Middle frontal gyrus (tissue), 1 donor: Measurements from ENCODE around the gene CLEC3A.
"Not testable (repeated sequence)": the region's sequence is repeated elsewhere in the genome, so short reads cannot be mapped to it uniquely, and the experiment has no call there.

Source experiments
- DNase-seq: peaks from one replicate; pipeline ENCODE4 v3.0.0-alpha.2; 2015; ENCODE audit warnings: low spot score; ENCODE audit errors: extremely low spot score

CLEC3A gene

GRCh38 chr16:78028018-78028417, 5.7 kb downstream of the CLEC3A start:
- DNase-seq = no peak

DNA sequence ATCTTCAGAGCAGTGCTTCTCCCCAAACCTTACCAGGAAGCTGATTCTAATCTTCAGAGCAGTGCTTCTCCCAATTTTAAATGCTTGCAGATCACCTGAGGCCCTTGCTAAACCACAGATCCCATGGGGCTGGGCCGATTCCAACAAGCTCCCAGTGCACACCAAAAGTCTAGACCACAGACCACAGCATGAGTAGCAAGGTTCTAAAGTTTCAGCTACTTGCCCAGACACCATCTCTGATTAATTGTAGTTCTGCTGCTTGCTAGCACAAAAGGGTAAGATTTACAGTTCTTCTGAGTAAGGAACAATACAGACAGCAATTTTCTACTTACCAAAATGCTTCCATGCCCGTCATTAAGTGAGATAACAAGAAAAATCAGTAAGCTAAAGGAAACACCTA, 12.2 kb downstream of the CLEC3A start:
- no peak for DNase-seq

GRCh38 chr16:78035012-78035411, 12.7 kb downstream of the CLEC3A start:
- DNase-seq = no peak

DNA sequence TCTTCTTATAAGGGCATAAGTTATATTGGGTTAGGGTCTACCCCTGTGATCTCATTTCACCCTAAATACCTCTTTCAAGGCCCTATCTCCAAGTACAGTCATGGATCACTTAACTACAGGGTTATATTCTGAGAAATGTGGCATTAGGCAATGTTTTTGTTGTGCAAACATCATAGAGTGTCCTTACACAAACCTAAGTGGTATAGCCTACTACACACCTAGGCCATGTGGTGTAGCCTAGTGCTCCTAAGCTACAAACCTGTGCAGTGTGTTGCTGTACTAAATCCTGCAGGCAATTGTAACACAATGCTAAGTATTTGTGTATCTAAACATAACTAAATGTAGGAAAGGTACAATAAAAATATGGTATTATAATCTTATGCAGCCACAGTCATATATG, 18.0 kb downstream of the CLEC3A start:
- DNase-seq = no peak

DNA sequence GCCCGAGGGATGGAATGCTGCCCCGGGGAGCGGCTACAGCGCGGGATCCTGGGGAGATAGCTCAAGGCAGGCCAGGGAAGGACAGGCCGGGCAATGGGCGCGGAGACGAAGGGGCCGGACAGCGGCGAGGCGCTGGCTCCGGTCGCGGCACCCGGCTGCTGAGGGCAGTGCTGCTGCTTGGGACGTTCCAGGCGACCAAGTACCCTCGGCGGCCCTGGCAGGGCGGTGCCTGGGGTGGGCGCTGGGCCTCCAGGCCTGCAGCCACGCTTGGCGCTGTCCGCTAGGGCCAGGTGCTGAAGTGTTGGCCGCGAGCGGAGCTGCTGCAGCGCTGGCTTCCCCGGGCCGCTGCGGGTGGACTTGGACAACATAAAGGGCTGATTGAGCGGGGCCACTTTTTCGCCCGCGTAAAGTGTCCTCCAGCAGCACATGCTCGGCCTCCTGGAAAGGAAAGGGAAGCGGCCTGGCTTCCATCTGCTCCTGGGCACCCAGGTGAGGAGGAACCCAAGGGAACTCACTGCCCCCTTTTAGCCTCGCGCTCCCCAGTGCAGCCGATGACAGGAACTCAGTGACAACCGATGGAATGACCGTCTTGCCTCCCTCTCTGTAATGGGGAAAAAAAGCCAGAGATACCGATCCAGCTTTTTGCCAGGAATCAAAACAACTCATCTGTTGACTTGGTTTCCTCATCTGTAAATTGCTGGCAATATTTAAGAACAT, 23.7 kb downstream of the CLEC3A start:
- DNase-seq = peak; percentile 10

DNA sequence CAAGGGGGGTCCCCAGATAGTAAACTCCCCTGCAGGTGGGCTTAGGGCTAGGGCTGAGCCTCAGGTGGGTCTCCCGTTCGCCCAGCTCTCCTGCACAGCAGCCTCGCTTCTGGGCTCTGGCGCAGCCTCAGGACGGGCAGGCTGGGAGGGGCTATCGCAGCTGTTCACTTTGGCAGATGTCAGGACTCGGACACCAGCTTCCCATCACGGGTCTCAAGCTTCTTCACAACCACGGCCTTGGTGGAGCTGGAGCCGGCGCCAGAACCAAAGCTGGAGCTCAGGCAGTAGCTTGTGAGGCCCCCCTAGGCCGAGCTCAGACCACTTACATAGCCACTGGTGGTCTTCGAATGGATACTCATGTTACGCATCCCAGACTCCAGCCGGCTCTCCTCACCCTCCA, 26.0 kb downstream of the CLEC3A start:
- no peak for DNase-seq

DNA sequence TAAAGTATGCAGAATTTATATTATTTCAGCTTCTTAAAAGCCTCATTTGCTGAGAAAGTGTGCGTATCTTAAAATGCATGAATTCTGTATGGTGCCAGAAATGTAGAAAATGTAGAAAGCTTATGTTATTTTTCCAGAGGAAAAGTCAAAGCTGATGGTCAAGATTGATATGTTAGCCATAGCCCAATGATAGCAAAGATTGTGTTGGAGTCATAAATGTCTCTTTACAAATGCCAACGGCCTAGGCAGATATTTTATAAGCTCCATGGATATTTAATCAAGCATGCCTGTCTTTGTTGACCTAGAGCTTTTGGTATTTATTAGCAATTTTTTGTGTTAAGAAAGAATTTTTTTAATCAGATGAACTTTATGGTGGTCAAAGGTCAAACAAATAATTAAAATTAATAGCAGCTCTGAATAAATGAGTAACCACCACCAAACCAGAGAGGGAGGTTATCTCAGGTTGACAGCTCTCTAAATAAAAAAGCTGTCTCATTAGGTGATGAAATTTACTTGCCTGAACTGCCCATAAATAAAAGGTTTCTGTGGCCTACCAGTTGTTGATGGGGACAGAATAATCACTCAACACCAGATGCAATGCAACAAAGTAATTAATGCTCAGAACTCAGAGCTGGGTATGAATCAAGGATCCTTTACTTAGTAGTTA, 28.5 kb downstream of the CLEC3A start:
- no peak for DNase-seq

DNA sequence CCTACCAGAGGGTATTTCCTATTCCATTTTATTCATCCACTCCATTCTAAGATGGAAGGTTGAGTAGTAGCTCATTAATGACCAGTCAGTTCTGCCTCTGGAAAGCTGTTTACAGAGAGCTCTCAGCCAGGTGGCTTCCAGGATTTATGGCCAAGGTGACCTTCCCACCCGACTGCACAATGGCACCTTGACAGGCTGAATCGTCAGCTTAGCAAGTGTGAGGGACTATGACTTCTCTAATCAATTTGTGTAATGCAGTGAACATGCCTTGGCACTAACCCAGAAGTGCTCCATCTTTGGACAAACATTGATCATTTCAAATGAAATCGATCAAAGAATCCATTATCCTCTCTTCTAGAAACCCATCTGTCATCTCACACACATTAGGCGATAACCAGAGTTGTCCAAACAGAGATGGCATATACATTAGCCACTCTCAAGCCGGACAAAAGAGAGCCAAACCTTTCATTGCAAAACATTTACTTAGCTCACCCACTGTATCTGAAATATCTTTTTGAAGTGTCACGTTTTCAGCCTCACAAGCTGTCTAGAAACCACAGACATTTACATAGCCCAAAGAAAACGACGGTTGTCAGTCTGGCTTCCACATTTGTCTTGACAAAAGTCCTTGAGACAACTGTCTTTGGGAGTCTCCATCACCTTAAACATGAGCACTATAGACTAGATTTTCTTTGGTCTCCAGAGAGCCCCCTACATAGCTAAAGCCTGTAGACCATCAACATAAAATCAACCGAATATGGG, 35.6 kb downstream of the CLEC3A start:
- DNase-seq = no peak

GRCh38 chr16:78059806-78060205, 37.5 kb downstream of the CLEC3A start:
- DNase-seq = not testable (repeated sequence)

DNA sequence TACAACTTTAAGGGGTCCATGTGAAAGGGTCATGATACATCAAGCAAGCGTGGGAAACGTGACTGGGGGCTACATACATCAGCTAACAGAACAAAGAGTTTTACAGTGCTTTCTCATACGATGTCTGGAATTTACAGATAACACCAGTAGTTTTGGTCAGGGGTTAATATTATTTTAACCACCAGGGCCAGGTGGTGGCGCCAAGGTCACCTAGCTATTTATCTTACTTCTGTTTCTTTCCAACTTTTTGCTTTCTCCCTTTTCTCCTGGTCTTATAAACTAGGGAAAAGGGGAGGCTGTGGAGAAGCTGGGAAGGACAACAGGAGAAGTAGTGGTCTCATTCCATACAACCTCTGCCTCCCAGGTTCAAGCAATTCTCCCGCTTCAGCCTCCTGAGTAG, 37.9 kb downstream of the CLEC3A start:
- no peak for DNase-seq

DNA sequence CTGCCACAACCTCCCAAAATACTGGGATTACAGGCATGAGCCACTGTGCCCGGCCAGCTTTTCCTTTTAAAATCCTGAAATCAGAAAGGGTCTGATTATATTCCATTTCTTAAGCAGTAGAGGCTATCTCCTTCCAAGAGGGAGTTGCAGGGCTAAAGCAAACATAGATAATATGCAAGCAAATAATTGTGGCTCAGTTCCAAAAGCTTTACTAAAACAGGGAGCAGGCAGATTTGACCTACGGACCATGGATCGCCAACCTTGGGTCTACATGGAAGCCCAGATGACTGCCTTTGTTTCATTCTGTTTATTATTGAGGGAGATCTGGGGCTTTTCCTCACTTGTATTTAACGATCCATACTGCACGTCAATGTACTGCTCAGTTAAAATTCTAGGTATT, 38.5 kb downstream of the CLEC3A start:
- DNase-seq = no peak

DNA sequence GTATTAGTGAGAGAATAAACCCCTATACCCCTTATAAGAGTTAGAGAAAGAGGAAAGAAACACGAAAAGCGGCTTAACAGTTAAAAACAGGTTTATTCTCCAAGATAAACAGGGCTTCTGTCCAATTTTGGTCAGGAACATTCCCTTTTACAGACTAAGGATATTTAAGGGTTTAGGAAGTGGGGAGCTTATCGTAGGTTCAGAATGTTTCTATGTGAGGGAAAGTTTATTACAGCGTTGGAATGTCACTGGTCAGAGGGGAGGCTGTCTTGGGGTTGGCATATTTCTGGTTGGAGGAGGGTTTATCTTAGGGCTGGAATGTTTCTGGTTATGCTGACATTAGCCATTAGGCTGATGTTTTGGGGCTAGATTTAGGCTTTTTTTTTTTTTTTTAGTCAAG, 43.0 kb downstream of the CLEC3A start:
- no peak for DNase-seq

- DNase-seq = no peak
Measured at GRCh38 chr16:78069913-78070312, 47.6 kb downstream of the CLEC3A start.

GRCh38 chr16:78072275-78072674, 49.9 kb downstream of the CLEC3A start:
- no peak for DNase-seq

DNA sequence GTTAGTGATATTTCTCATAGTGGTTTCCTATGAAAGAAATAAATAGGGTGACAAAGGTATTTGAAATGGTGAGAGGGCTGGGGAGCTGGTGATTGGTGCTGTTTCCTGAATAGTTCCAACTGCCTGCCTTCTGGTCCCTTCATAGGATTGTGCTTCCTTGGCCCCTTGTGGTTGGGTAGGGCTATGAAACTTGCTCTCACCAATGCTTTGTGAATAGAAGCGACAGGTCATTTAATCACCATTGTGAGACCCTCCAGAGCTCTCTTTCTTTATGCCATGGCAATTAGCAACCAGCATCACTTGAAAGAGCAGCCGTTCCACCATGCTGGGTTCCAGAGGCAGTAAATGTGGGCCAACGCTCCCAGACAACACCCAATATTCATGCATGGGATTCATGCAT, 53.5 kb downstream of the CLEC3A start:
- no peak for DNase-seq

DNA sequence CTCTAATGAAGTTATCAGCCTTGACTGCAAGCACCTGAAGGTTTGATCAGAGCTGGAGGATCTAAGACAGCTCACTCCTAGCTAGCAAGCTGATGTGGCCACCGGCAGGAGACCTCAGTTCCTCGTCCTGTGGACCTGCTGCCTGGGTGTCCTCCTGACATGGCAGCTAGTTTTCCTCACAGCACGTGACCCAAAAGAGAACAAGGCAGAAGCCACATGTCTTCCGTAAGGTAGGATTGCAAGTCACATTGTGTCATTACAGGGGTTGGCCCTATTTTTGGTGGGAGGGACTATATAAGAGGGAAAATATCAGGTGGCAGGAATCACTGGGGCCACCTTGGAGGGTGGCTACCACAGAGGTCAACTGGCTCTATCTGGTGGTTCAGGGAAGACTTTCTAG, 59.0 kb downstream of the CLEC3A start:
- no peak for DNase-seq
